GM23338 (cell line): Measurements from ENCODE around the gene NOX4. TPM values are rescaled to one million over a fixed set of nuclear protein-coding genes. Genes with fewer than 3 reads are reported as not detected.

Experiments used
- ATAC-seq: fragments of 200-7000 bp; cut with Tn5 transposase; 3 replicates; pipeline ENCODE4 v1.9.1; 2020
- DNase-seq: peaks from one replicate; pipeline ENCODE4 v3.0.0-alpha.2; 2015; ENCODE audit warnings: low spot score
- H2AFZ ChIP-seq: fragments of 200-600 bp; sonication (generic); 2 replicates; pipeline ENCODE4 v1.8.0; 2016; ENCODE audit warnings: antibody characterized with exemption, mild to moderate bottlenecking, moderate library complexity
- H3F3A ChIP-seq: fragments of 200-600 bp; sonication (generic); replicated peaks from 2 replicates; pipeline ENCODE4 v1.8.0; 2017; ENCODE audit warnings: antibody characterized with exemption, mixed run types, low read depth
- H3K27ac ChIP-seq: fragments of 200-600 bp; sonication (generic); 2 replicates; pipeline ENCODE4 v1.6.1; 2016; ENCODE audit warnings: low read depth
- H3K27me3 ChIP-seq: fragments of 200-600 bp; sonication (generic); 2 replicates; pipeline ENCODE4 v1.8.0; 2016; ENCODE audit warnings: mild to moderate bottlenecking, mixed run types, moderate library complexity; ENCODE audit not compliant: insufficient read depth
- H3K36me3 ChIP-seq: fragments of 200-600 bp; sonication (generic); 2 replicates; pipeline ENCODE4 v1.8.0; 2016; ENCODE audit warnings: mild to moderate bottlenecking; ENCODE audit not compliant: insufficient read depth
- H3K4me1 ChIP-seq: fragments of 200-600 bp; sonication (generic); 2 replicates; pipeline ENCODE4 v1.8.0; 2016; ENCODE audit warnings: mild to moderate bottlenecking, moderate library complexity; ENCODE audit not compliant: insufficient read depth
- H3K4me2 ChIP-seq: fragments of 200-600 bp; sonication (generic); 2 replicates; pipeline ENCODE4 v1.7.1; 2017; ENCODE audit warnings: mixed run types
- H3K4me3 ChIP-seq: fragments of 200-600 bp; sonication (generic); 2 replicates; pipeline ENCODE4 v1.6.1; 2016; ENCODE audit warnings: mixed run types
- H3K79me2 ChIP-seq: fragments of 200-600 bp; sonication (generic); replicated peaks from 2 replicates; pipeline ENCODE4 v1.8.0; 2017; ENCODE audit warnings: mild to moderate bottlenecking; ENCODE audit not compliant: insufficient read depth
- H3K9me2 ChIP-seq: fragments of 200-600 bp; sonication (generic); 2 replicates; pipeline ENCODE4 v1.8.0; 2017; ENCODE audit not compliant: insufficient read depth
- H4K20me1 ChIP-seq: fragments of 200-600 bp; sonication (generic); replicated peaks from 2 replicates; pipeline ENCODE4 v1.8.0; 2017; ENCODE audit warnings: mild to moderate bottlenecking; ENCODE audit not compliant: insufficient read depth
- H3K27ac Mint-ChIP-seq: 2 replicates; pipeline ENCODE4 v1.8.0; 2020; ENCODE audit warnings: inconsistent platforms, mild to moderate bottlenecking, moderate library complexity, mixed read lengths
- H3K27me3 Mint-ChIP-seq: 3 replicates; pipeline ENCODE4 v1.8.0; 2022; ENCODE audit warnings: low read depth, mild to moderate bottlenecking, moderate library complexity, mixed read lengths, inconsistent platforms; ENCODE audit not compliant: insufficient read depth, poor library complexity
- H3K36me3 Mint-ChIP-seq: 3 replicates; pipeline ENCODE4 v1.8.0; 2021; ENCODE audit warnings: low read depth, mild to moderate bottlenecking, inconsistent platforms, moderate library complexity, mixed read lengths
- H3K4me1 Mint-ChIP-seq: 3 replicates; pipeline ENCODE4 v1.8.0; 2020; ENCODE audit warnings: mild to moderate bottlenecking, inconsistent platforms, mixed read lengths
- H3K4me3 Mint-ChIP-seq: 3 replicates; pipeline ENCODE4 v1.8.0; 2021; ENCODE audit warnings: moderate library complexity, mild to moderate bottlenecking, inconsistent platforms, mixed read lengths
- H3K9me3 Mint-ChIP-seq: 3 replicates; pipeline ENCODE4 v1.8.0; 2020; ENCODE audit warnings: moderate library complexity, mild to moderate bottlenecking, inconsistent platforms, mixed read lengths
- CREB1 ChIP-seq: fragments of 250-450 bp; sonication (Bioruptor Pico); IDR thresholded peaks from 2 replicates; pipeline ENCODE4 v1.5.0; 2020; ENCODE audit warnings: low read depth, mild to moderate bottlenecking, moderate library complexity
- CTCF ChIP-seq, 2 experiments: fragments of 200-600 bp in 1 of 2; sonication (generic) in 1 of 2; conservative IDR thresholded peaks; 2 replicates each; pipeline versions ENCODE4 v1.5.1 to v1.6.1; 2016 to 2017; ENCODE audit warnings: antibody characterized with exemption in 2 of 2, low read depth in 2 of 2, mild to moderate bottlenecking in 2 of 2, moderate library complexity in 1 of 2
- ETS1 ChIP-seq: IDR thresholded peaks from 2 replicates; pipeline ENCODE4 v1.6.1; 2016; ENCODE audit warnings: antibody characterized with exemption
- EZH2 ChIP-seq: fragments of 200-600 bp; sonication (generic); IDR thresholded peaks from one replicate; pipeline ENCODE4 v1.8.0; 2017; ENCODE audit warnings: antibody characterized with exemption, mild to moderate bottlenecking, low read depth; ENCODE audit not compliant: unreplicated experiment
- EZH2phosphoT487 ChIP-seq: fragments of 200-600 bp; sonication (generic); IDR thresholded peaks from one replicate; pipeline ENCODE4 v1.8.1; 2018; ENCODE audit warnings: antibody characterized with exemption; ENCODE audit not compliant: unreplicated experiment
- JUNB ChIP-seq: IDR thresholded peaks from one replicate; pipeline ENCODE4 v1.6.1; 2016; ENCODE audit warnings: antibody characterized with exemption; ENCODE audit not compliant: unreplicated experiment
- NANOG ChIP-seq: IDR thresholded peaks from 2 replicates; pipeline ENCODE4 v1.6.1; 2016; ENCODE audit warnings: antibody characterized with exemption, borderline replicate concordance
- POLR2AphosphoS5 ChIP-seq: IDR thresholded peaks from 2 replicates; pipeline ENCODE4 v1.6.1; 2016; ENCODE audit warnings: antibody characterized with exemption, low read depth
- REST ChIP-seq: IDR thresholded peaks from one replicate; pipeline ENCODE4 v1.6.1; 2018; ENCODE audit warnings: antibody characterized with exemption; ENCODE audit not compliant: unreplicated experiment
- STAT1 ChIP-seq: IDR thresholded peaks from one replicate; pipeline ENCODE4 v1.6.1; 2016; ENCODE audit warnings: antibody characterized with exemption; ENCODE audit not compliant: unreplicated experiment
- ZNF114 ChIP-seq: fragments of 250-450 bp; sonication (Bioruptor Pico); IDR thresholded peaks from 2 replicates; pipeline ENCODE4 v1.5.0; 2020; ENCODE audit warnings: mild to moderate bottlenecking, moderate library complexity
- ZNF331 ChIP-seq: fragments of 250-450 bp; sonication (Bioruptor Pico); IDR thresholded peaks from 2 replicates; pipeline ENCODE4 v1.5.0; 2020; ENCODE audit warnings: low read depth, mild to moderate bottlenecking, moderate library complexity
- ZNF462 ChIP-seq: fragments of 250-450 bp; sonication (Bioruptor Pico); IDR thresholded peaks from 2 replicates; pipeline ENCODE4 v1.5.0; 2020; ENCODE audit warnings: mild to moderate bottlenecking, moderate library complexity
- polyA plus RNA-seq: library from polyadenylated mRNA; unstranded; fragments of >200 nt; fragmentation: Nextera tagmentation; extraction: Ambion mirVana; gene quantifications from 2 replicates; pipeline ENCODE4 v1.2.1, GENCODE V29; 2016
- total RNA-seq: library from RNA; depleted of rRNA; stranded (reverse); fragments of >200 nt; shearing (Covaris generic); gene quantifications from 2 replicates; pipeline ENCODE4 v1.2.3, GENCODE V29; 2014

The NOX4 gene
- total and polyA plus RNA-seq, 2 experiments from 2014 or later: 1.9 to 2.6 TPM

GRCh38 chr11:89537936-89538335 is 46.8 kb upstream of the NOX4 start:
- Mint-ChIP-seq H3K4me3 (no peak overlapping the region), H3K4me1 (peaks cover 5% of the 10 kb centered on the region; the same call in 1 of the 3 replicates)

More at GRCh38 chr11:89537936-89538335, 46.8 kb upstream of the NOX4 start:
- no peaks in the 10 kb centered on the region for H3K79me2 ChIP-seq
- H3F3A ChIP-seq: no peaks in the 10 kb centered on the region
- no peak for DNase-seq
- no peak for ATAC-seq
- Mint-ChIP-seq H3K27ac (no peak overlapping the region), H3K36me3 (no peaks in the 10 kb centered on the region), H3K27me3 (no peaks in the 10 kb centered on the region), H3K9me3 (no peaks in the 10 kb centered on the region)
- peaks cover 4% of the 10 kb centered on the region; the same call in 1 of the 2 replicates for H3K4me1 ChIP-seq
- no peak overlapping the region for H2AFZ ChIP-seq
- TF ChIP-seq EZH2: no peak
- no peak for TF ChIP-seq EZH2phosphoT487
- no peak for TF ChIP-seq ZNF114 (CRISPR knock-in tag)
- TF ChIP-seq ETS1: no peak
- TF ChIP-seq POLR2AphosphoS5: no peak
- no peak for TF ChIP-seq NANOG
- TF ChIP-seq REST: no peak
- no peak for TF ChIP-seq JUNB
- TF ChIP-seq ZNF462: no peak
- no peak for TF ChIP-seq CREB1
- TF ChIP-seq ZNF331 (CRISPR knock-in tag): no peak
- TF ChIP-seq CTCF (conservative IDR thresholded peaks at IDR 0.05; ENCODE audit: low read depth in 2 of 2): no peak
- no peak for TF ChIP-seq STAT1
- no peaks in the 10 kb centered on the region for H3K27me3 ChIP-seq
- H3K9me2 ChIP-seq: no peaks in the 10 kb centered on the region
- no peak overlapping the region for H3K4me2 ChIP-seq
- H3K27ac ChIP-seq: no peak overlapping the region
- no peak overlapping the region for H3K4me3 ChIP-seq
- no peaks in the 10 kb centered on the region for H4K20me1 ChIP-seq
- H3K36me3 ChIP-seq: no peaks in the 10 kb centered on the region; the same call in 1 of the 2 replicates
